Neuronal stem cell (in vitro differentiated cells): ENCODE measurements around the gene MYB. TPM values are rescaled to one million over a fixed set of nuclear protein-coding genes. Genes with fewer than 3 reads are reported as not detected.

ENCODE experiments used
- DNase-seq: peaks from one replicate; pipeline ENCODE4 v3.0.0-alpha.2; 2013; ENCODE audit warnings: low spot score
- H2AFZ ChIP-seq: one replicate; pipeline ENCODE4 v1.6.1; 2013; ENCODE audit warnings: mild to moderate bottlenecking, low read length, inconsistent platforms
- H2AK5ac ChIP-seq: 2 replicates; pipeline ENCODE4 v1.6.1; 2013; ENCODE audit warnings: low read depth, mild to moderate bottlenecking, inconsistent platforms, low read length, moderate library complexity, mixed read lengths
- H2BK120ac ChIP-seq: 2 replicates; pipeline ENCODE4 v1.6.1; 2013; ENCODE audit warnings: low read depth, mild to moderate bottlenecking, inconsistent platforms, low read length, moderate library complexity, mixed read lengths
- H2BK12ac ChIP-seq: one replicate; pipeline ENCODE4 v1.6.1; 2013; ENCODE audit warnings: low read length, inconsistent platforms
- H2BK15ac ChIP-seq: 2 replicates; pipeline ENCODE4 v1.6.1; 2013; ENCODE audit warnings: mild to moderate bottlenecking, low read length, inconsistent platforms, mixed read lengths
- H2BK5ac ChIP-seq: one replicate; pipeline ENCODE4 v1.6.1; 2013; ENCODE audit warnings: inconsistent platforms, mild to moderate bottlenecking, low read length, moderate library complexity
- H3K14ac ChIP-seq: one replicate; pipeline ENCODE4 v1.6.1; 2013; ENCODE audit warnings: low read length, inconsistent platforms
- H3K18ac ChIP-seq: 2 replicates; pipeline ENCODE4 v1.6.1; 2013; ENCODE audit warnings: low read length, inconsistent platforms
- H3K23ac ChIP-seq: 2 replicates; pipeline ENCODE4 v1.6.1; 2013; ENCODE audit warnings: low read depth, mild to moderate bottlenecking, mixed read lengths, low read length, inconsistent platforms; ENCODE audit not compliant: poor library complexity
- H3K27ac ChIP-seq: replicated peaks from 3 replicates; pipeline ENCODE4 v1.5.1; 2013; ENCODE audit warnings: low read length, inconsistent platforms
- H3K27me3 ChIP-seq, 3 experiments: 2 replicates each; pipeline ENCODE4 v1.6.1; 2013; ENCODE audit warnings: low read length in 3 of 3, mild to moderate bottlenecking in 2 of 3, inconsistent platforms in 1 of 3, low read depth in 1 of 3, mixed read lengths in 1 of 3, moderate library complexity in 1 of 3; ENCODE audit not compliant: control insufficient read depth in 3 of 3, insufficient read depth in 3 of 3
- H3K36me3 ChIP-seq, 2 donors: replicated peaks in 1 of 2; 2 replicates each; pipeline ENCODE4 v1.6.1; 2013; ENCODE audit warnings: low read length in 2 of 2; ENCODE audit not compliant: control insufficient read depth in 2 of 2, insufficient read depth in 2 of 2
- H3K4ac ChIP-seq: 2 replicates; pipeline ENCODE4 v1.6.1; 2013; ENCODE audit warnings: inconsistent platforms, mild to moderate bottlenecking, low read length, moderate library complexity
- H3K4me1 ChIP-seq, 2 donors: 1 replicate in 1 of 2; 2 replicates in 1 of 2; pipeline ENCODE4 v1.6.1; 2013; ENCODE audit warnings: low read length in 2 of 2, low read depth in 1 of 2; ENCODE audit not compliant: control insufficient read depth in 2 of 2, insufficient read depth in 1 of 2
- H3K4me2 ChIP-seq: one replicate; pipeline ENCODE4 v1.6.1; 2013; ENCODE audit warnings: mild to moderate bottlenecking, low read length, inconsistent platforms; ENCODE audit not compliant: insufficient read depth, poor library complexity, severe bottlenecking
- H3K4me3 ChIP-seq, 2 donors: 2 replicates each; pipeline ENCODE4 v1.5.1; 2013; ENCODE audit warnings: low read length in 2 of 2, mild to moderate bottlenecking in 2 of 2, inconsistent platforms in 1 of 2, moderate library complexity in 1 of 2
- H3K79me1 ChIP-seq: one replicate; pipeline ENCODE4 v1.6.1; 2013; ENCODE audit warnings: low read depth, mild to moderate bottlenecking, inconsistent platforms, low read length, moderate library complexity
- H3K9ac ChIP-seq: one replicate; pipeline ENCODE4 v1.6.1; 2013; ENCODE audit warnings: mild to moderate bottlenecking, low read depth, low read length, inconsistent platforms; ENCODE audit not compliant: poor library complexity
- H3K9me3 ChIP-seq, 2 donors: replicated peaks in 1 of 2; 2 replicates each; pipeline versions ENCODE3 to v1.6.1; 2013; ENCODE audit warnings: low read length in 2 of 2, mild to moderate bottlenecking in 2 of 2, inconsistent platforms in 1 of 2, low read depth in 1 of 2, mixed read lengths in 1 of 2, moderate library complexity in 1 of 2; ENCODE audit not compliant: control insufficient read depth in 2 of 2, insufficient read depth in 1 of 2
- H4K8ac ChIP-seq: one replicate; pipeline ENCODE4 v1.6.1; 2013; ENCODE audit warnings: low read depth, mild to moderate bottlenecking, inconsistent platforms, low read length, moderate library complexity
- H4K91ac ChIP-seq: one replicate; pipeline ENCODE4 v1.6.1; 2013; ENCODE audit warnings: low read length, low read depth, mild to moderate bottlenecking, inconsistent platforms; ENCODE audit not compliant: poor library complexity
- WGBS, 2 donors: extraction: QIAGEN DNeasy Blood & Tissue Kit; methylation state at CpG; one replicate each; pipeline ENCODE4 v1.1.7; 2013; ENCODE audit warnings: missing lambda C conversion rate in 2 of 2, mixed read lengths in 1 of 2; ENCODE audit not compliant: insufficient read length in 2 of 2, insufficient replicate concordance in 1 of 2; ENCODE audit errors: extremely low coverage in 2 of 2; 5-methylcytosine and 5-hydroxymethylcytosine counted together
- polyA plus RNA-seq, 2 experiments: library from polyadenylated mRNA; stranded (reverse); fragments of 200-250 nt; gene quantifications; one replicate each; pipeline ENCODE4 v1.2.3, GENCODE V29; 2013

The MYB gene
- 2.6 TPM for polyA plus RNA-seq (2013, experiment 1 of 2)
- 2.3 TPM for polyA plus RNA-seq (2013, experiment 2 of 2)

DNA sequence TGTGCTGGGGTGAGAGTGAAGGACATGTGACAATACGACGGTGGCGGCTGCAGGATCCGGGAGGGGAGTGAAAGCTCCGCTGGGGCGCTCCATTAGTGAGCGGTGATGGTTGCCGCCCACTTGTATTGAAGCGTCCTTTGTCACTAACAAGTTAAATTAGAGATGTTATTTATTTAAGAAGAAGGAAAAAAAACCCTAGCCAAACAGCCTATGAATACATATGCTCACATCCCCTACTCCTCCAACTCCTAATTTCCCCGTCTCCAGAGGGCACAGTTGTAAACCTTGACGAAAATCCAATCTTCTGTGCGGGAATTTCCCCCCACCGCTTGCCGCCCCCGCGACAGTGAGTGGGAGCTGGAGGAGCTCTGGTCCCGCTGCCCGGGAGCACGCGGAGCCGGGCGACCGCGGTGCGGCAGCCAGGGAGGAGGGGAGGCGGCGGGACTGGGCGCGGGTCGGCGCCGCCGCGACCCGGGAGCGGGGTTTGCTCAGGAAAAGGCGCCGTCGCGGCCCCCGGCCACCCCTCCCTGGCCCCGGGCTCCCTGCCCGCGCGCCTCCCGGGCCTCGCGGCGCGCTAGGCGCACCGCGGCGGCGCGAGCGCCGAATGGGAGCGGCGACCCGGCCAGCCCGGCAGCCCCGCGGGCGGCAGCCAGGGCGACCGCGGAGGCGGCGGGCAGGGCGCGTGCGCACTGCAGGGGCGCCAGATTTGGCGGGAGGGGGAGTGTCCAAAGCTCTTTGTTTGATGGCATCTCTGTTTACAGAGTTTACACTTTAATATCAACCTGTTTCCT is at the start of gene MYB:
Gene MYB (plus strand): TSS at position 767 of the 791 bp plus-strand sequence. CDS start 206 bp downstream, outside the sequence.
- DNase-seq, result peak; percentile 67
- peak within 1 kb of the TSS; percentile 97 for H3K4me2 ChIP-seq
- no peak within 1 kb of the TSS for H2BK12ac ChIP-seq
- WGBS, 2 donors, result no CpG with 5 or more reads among the region's 75 CpGs
- no peak within 1 kb of the TSS for H2BK15ac ChIP-seq
- no peak within 1 kb of the TSS for H2BK120ac ChIP-seq
- peak within 1 kb of the TSS; percentile 92 for H2AFZ ChIP-seq
- H3K14ac ChIP-seq, result peak within 1 kb of the TSS; percentile 65
- peak within 1 kb of the TSS; percentile 80 for H3K9ac ChIP-seq
- H3K4me1 ChIP-seq, result peaks cover 7 to 8% of the 10 kb centered on the region in 2 donors
- H4K91ac ChIP-seq, result no peak within 1 kb of the TSS
- peak within 1 kb of the TSS; percentile 70 to 84 for H3K4me3 ChIP-seq
- H3K27me3 ChIP-seq, result peaks cover 6 to 63% (median 23%) of the 10 kb centered on the region in 3 experiments
- H2BK5ac ChIP-seq, result no peak within 1 kb of the TSS
- H3K36me3 ChIP-seq, result no peaks in the 10 kb centered on the region
- no peak within 1 kb of the TSS for H2AK5ac ChIP-seq
- H4K8ac ChIP-seq, result no peak within 1 kb of the TSS
- peaks cover 0 to 2% of the 10 kb centered on the region in 2 donors for H3K9me3 ChIP-seq
- H3K18ac ChIP-seq, result peak within 1 kb of the TSS; percentile 94
- no peaks in the 10 kb centered on the region for H3K79me1 ChIP-seq
- H3K4ac ChIP-seq, result no peak within 1 kb of the TSS
- peak within 1 kb of the TSS; percentile 74 for H3K27ac ChIP-seq
- no peak within 1 kb of the TSS for H3K23ac ChIP-seq

DNA sequence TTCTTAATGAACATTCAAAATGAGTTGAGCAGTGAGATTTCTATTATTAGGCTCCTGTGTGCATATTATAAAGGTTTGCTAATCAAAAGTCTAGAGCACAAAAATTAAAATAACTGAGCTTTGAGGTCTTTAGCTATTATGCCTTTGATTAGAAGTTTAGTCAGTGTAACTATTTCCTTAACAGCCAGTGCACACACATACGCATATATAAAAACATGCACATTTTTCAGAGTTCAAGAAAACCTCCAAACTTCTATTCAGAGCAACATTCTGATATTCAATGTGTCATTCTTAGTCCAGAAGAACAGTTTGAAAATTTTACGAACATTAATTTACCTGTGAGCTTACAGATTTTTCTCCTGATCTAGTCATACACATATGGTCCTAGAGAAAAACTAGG is 48.3 kb upstream of the MYB start:
- Histone ChIP-seq H3K23ac (no peak overlapping the region), H3K27me3 (no peaks in the 10 kb centered on the region), H2AK5ac (no peak overlapping the region), H3K4me1 (no peaks in the 10 kb centered on the region), H2AFZ (no peak overlapping the region), H3K4me2 (no peak overlapping the region), H3K18ac (no peak overlapping the region), H4K8ac (no peak overlapping the region), H3K27ac (no peak overlapping the region), H2BK12ac (no peak overlapping the region), H3K9me3 (no peaks in the 10 kb centered on the region), H3K4me3 (no peak overlapping the region), H2BK5ac (no peak overlapping the region), H3K36me3 (no peaks in the 10 kb centered on the region), H3K14ac (no peak overlapping the region), H2BK15ac (no peak overlapping the region), H4K91ac (no peak overlapping the region), H3K4ac (no peak overlapping the region), H3K79me1 (no peaks in the 10 kb centered on the region), H3K9ac (no peak overlapping the region), H2BK120ac (no peak overlapping the region)
- no CpG with 5 or more reads among the region's 2 CpGs for WGBS, 2 donors
- DNase-seq, result no peak

DNA sequence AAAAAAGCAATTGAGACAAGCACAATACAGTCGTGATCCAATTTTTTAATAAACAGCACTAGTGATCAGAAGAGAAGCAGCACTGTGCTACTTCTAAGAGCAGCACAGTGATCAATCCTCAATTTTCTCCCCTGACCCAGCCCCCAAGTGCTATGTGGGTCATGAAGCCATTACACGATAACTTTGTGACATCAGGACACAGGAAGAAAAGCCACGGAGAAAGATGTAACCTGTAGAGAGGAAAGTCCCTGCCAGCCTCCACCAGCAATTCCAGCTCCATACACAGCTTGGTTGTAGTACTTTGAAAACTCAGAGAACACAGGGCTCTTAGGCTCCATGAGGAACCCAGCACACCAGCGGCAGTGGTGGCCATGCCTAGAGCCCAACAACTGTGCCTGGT is 45.3 kb upstream of the MYB start:
- no peak overlapping the region for H3K14ac ChIP-seq
- no peak overlapping the region for H4K8ac ChIP-seq
- peaks cover 0 to 2% of the 10 kb centered on the region in 2 donors for H3K4me1 ChIP-seq
- H2BK15ac ChIP-seq, result no peak overlapping the region
- no peak overlapping the region for H2AFZ ChIP-seq
- H3K27ac ChIP-seq, result no peak overlapping the region
- no peaks in the 10 kb centered on the region for H3K79me1 ChIP-seq
- no peaks in the 10 kb centered on the region for H3K9me3 ChIP-seq
- H4K91ac ChIP-seq, result no peak overlapping the region
- H3K18ac ChIP-seq, result no peak overlapping the region
- H3K23ac ChIP-seq, result no peak overlapping the region
- no peak overlapping the region for H3K9ac ChIP-seq
- WGBS, 2 donors, result no CpG with 5 or more reads among the region's 4 CpGs
- no peak overlapping the region for H2AK5ac ChIP-seq
- no peak overlapping the region for H3K4ac ChIP-seq
- no peak overlapping the region for H3K4me2 ChIP-seq
- no peak overlapping the region for H2BK120ac ChIP-seq
- no peaks in the 10 kb centered on the region for H3K27me3 ChIP-seq
- no peak overlapping the region for H2BK12ac ChIP-seq
- no peak overlapping the region for H3K4me3 ChIP-seq
- DNase-seq, result no peak
- no peak overlapping the region for H2BK5ac ChIP-seq
- H3K36me3 ChIP-seq, result no peaks in the 10 kb centered on the region

DNA sequence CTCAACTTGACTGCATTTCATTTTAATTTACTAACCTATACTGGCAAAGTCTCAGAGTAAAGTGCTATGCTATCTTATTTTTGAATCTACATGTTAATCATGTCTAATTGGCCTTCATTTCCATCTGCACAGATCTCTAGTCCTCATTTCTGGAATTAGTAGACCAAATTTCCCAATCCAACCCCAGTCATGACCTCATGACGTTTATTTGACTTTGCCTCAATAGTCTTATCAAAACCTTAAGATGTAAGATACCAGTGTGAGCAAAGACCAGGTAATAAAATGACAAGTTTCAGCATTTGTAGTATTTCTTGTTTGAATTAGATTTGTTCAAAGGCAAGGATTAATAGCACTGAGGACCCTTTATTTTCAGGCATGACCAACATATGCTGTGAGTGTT is 43.3 kb upstream of the MYB start:
- Histone ChIP-seq H2AK5ac (no peak overlapping the region), H3K27ac (no peak overlapping the region), H3K36me3 (no peaks in the 10 kb centered on the region), H2BK120ac (no peak overlapping the region), H3K4me1 (peaks cover 0 to 2% of the 10 kb centered on the region in 2 donors), H4K91ac (no peak overlapping the region), H3K23ac (no peak overlapping the region), H2BK5ac (no peak overlapping the region), H2AFZ (no peak overlapping the region), H3K4me3 (no peak overlapping the region), H3K9ac (no peak overlapping the region), H4K8ac (no peak overlapping the region), H3K4me2 (no peak overlapping the region), H2BK12ac (no peak overlapping the region), H3K79me1 (no peaks in the 10 kb centered on the region), H3K4ac (no peak overlapping the region), H3K18ac (no peak overlapping the region), H3K9me3 (no peaks in the 10 kb centered on the region), H2BK15ac (no peak overlapping the region), H3K14ac (no peak overlapping the region), H3K27me3 (no peaks in the 10 kb centered on the region)
- WGBS, 2 donors, result no CpG with 5 or more reads among the region's 1 CpG
- DNase-seq, result no peak
